NB4 (cell line): ENCODE measurements around the gene MYLIP.

Experiments used
- DNase-seq: peaks from one replicate; pipeline ENCODE4 v3.0.0; 2010; ENCODE audit warnings: low read depth
- H3K4me3 ChIP-seq: one replicate; pipeline ENCODE4 v1.5.1; 2011; ENCODE audit warnings: mild to moderate bottlenecking, low read depth, low read length, moderate library complexity
- CTCF ChIP-seq: IDR thresholded peaks from one replicate; pipeline ENCODE4 v1.5.1; 2012; ENCODE audit warnings: low read depth, low read length
- MAX ChIP-seq: IDR thresholded peaks from 2 replicates; pipeline ENCODE4 v1.6.1; 2011; ENCODE audit warnings: low read depth, low read length
- MYC ChIP-seq: IDR thresholded peaks from 2 replicates; pipeline ENCODE4 v1.6.1; 2011; ENCODE audit warnings: low read depth, low read length
- POLR2A ChIP-seq: IDR thresholded peaks from 2 replicates; pipeline ENCODE4 v1.6.1; 2011; ENCODE audit warnings: mild to moderate bottlenecking; ENCODE audit not compliant: insufficient read length; ENCODE audit errors: extremely low read depth

The MYLIP gene

GRCh38 chr6:16181439-16182297, 52.8 kb downstream of the MYLIP start:
- H3K4me3 ChIP-seq = no peak overlapping the region
- no peak for DNase-seq
- TF ChIP-seq POLR2A = no peak
- TF ChIP-seq MAX = no peak
- TF ChIP-seq MYC = no peak

- peak; percentile 73 for DNase-seq
- no peak for TF ChIP-seq MAX
- TF ChIP-seq CTCF = peak; percentile 44
- H3K4me3 ChIP-seq = no peak overlapping the region
These were observed 54.3 kb downstream of the MYLIP start for GRCh38 chr6:16183187-16183664.

- H3K4me3 ChIP-seq = no peak overlapping the region
- TF ChIP-seq MAX = peak; percentile 30; the same call in 1 of the 2 replicates
- no peak for TF ChIP-seq POLR2A
- peak; percentile 42 for TF ChIP-seq CTCF
- TF ChIP-seq MYC = no peak
- peak; percentile 82 for DNase-seq
These were observed 55.2 kb downstream of the MYLIP start for GRCh38 chr6:16184129-16184528.

- no peak for TF ChIP-seq MAX
- no peak for TF ChIP-seq POLR2A
- no peak for TF ChIP-seq MYC
- no peak for TF ChIP-seq CTCF
- no peak overlapping the region for H3K4me3 ChIP-seq
- DNase-seq = no peak
These were observed 55.7 kb downstream of the MYLIP start for GRCh38 chr6:16184551-16184950.

GRCh38 chr6:16187176-16187575, 58.3 kb downstream of the MYLIP start:
- TF ChIP-seq MAX = no peak
- no peak for TF ChIP-seq CTCF
- no peak for TF ChIP-seq POLR2A
- no peak for TF ChIP-seq MYC
- H3K4me3 ChIP-seq = no peak overlapping the region
- no peak for DNase-seq

GRCh38 chr6:16190214-16190613, 61.3 kb downstream of the MYLIP start:
- no peak overlapping the region for H3K4me3 ChIP-seq
- DNase-seq = no peak
- TF ChIP-seq POLR2A (no peak), MAX (no peak), MYC (no peak)
